Neural crest cell (in vitro differentiated cells): ENCODE results near the gene SLC6A12. TPM values are rescaled to one million over a fixed set of nuclear protein-coding genes. Genes with fewer than 3 reads are reported as not detected.

Experiments used
- DNase-seq: peaks from one replicate; pipeline ENCODE4 v3.0.0; 2021; ENCODE audit warnings: low read depth, mixed read lengths, low spot score
- H3K27ac Mint-ChIP-seq: one replicate; pipeline ENCODE4 v1.8.0; 2021; ENCODE audit warnings: mild to moderate bottlenecking, mixed read lengths; ENCODE audit not compliant: unreplicated experiment
- H3K27me3 Mint-ChIP-seq: 2 replicates; pipeline ENCODE4 v1.8.0; 2021; ENCODE audit warnings: low read depth, mild to moderate bottlenecking, mixed read lengths
- H3K36me3 Mint-ChIP-seq: 2 replicates; pipeline ENCODE4 v1.8.0; 2021; ENCODE audit warnings: low read depth, mild to moderate bottlenecking, mixed read lengths
- H3K4me1 Mint-ChIP-seq: 2 replicates; pipeline ENCODE4 v1.8.0; 2021; ENCODE audit warnings: mixed read lengths
- H3K4me3 Mint-ChIP-seq: one replicate; pipeline ENCODE4 v1.8.0; 2021; ENCODE audit warnings: mild to moderate bottlenecking, mixed read lengths
- H3K9me3 Mint-ChIP-seq: 2 replicates; pipeline ENCODE4 v1.8.0; 2021; ENCODE audit warnings: mixed read lengths
- CTCF ChIP-seq: fragments of 200-600 bp; sonication (generic); conservative IDR thresholded peaks from 2 replicates; pipeline ENCODE4 v1.5.0; 2021; ENCODE audit warnings: antibody characterized with exemption, mild to moderate bottlenecking
- total RNA-seq: library from RNA; stranded (reverse); gene quantifications from 2 replicates; pipeline ENCODE4 v1.2.1, GENCODE V29; 2021

SLC6A12 gene
- total RNA-seq, 1 donor from 2014 or later, result 0.47 TPM

DNA sequence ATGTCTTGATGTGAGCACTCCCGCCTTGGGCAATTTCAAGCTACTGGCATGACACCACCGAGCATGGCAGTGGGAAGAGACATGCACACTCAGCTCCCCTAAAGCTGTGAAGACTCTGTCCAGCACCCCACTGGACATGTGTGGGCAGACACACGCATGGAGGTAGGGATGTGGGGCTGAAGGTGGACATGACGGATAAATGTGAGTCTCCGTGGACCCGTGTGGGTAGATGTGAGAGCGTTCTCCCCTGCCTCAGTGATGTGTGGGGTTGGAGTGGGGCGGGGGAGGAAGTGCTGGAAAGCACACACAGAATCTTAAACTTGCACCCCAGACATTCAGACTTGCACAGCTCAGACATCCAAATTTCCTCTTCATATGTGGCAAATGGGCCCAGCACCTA, 12.6 kb downstream of the SLC6A12 start:
- no peak for DNase-seq
- no peaks in the 10 kb centered on the region for H3K36me3 Mint-ChIP-seq
- H3K4me1 Mint-ChIP-seq, result peaks cover 9% of the 10 kb centered on the region
- no peak overlapping the region for H3K4me3 Mint-ChIP-seq
- no peaks in the 10 kb centered on the region for H3K9me3 Mint-ChIP-seq
- H3K27me3 Mint-ChIP-seq, result peaks cover 66% of the 10 kb centered on the region
- H3K27ac Mint-ChIP-seq, result no peak overlapping the region
- no peak for TF ChIP-seq CTCF

DNA sequence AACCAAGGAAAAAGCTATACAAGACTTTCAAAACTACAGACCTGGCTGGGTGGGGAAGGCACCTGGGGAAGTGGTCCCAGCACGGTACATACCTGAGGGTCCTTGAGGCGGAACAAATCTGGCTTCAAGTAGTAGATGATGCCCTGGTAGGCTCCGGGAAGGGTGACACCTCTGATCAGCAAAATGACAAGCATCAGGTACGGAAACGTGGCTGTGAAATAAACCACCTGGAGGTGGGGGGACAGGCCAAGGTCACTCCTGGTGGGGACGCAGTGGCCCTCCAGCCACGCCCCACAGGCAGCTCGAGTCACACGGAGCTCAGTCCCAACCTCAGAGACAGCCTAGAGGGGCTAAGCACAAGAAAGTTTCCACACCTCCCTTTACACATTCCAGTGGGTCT, 15.3 kb downstream of the SLC6A12 start:
- no peak for TF ChIP-seq CTCF
- peaks cover 52% of the 10 kb centered on the region for H3K27me3 Mint-ChIP-seq
- no peaks in the 10 kb centered on the region for H3K36me3 Mint-ChIP-seq
- H3K27ac Mint-ChIP-seq, result no peak overlapping the region
- H3K4me3 Mint-ChIP-seq, result no peak overlapping the region
- H3K4me1 Mint-ChIP-seq, result peaks cover 6% of the 10 kb centered on the region
- DNase-seq, result no peak
- no peaks in the 10 kb centered on the region for H3K9me3 Mint-ChIP-seq

GRCh38 chr12:197911-198695, 15.9 kb downstream of the SLC6A12 start:
- Mint-ChIP-seq H3K4me3 (no peak overlapping the region), H3K36me3 (no peaks in the 10 kb centered on the region), H3K27me3 (peaks cover 51% of the 10 kb centered on the region), H3K27ac (no peak overlapping the region), H3K9me3 (no peaks in the 10 kb centered on the region), H3K4me1 (peaks cover 7% of the 10 kb centered on the region)
- no peak for DNase-seq
- no peak for TF ChIP-seq CTCF

- Mint-ChIP-seq H3K27ac (no peak overlapping the region), H3K36me3 (no peaks in the 10 kb centered on the region), H3K27me3 (peaks cover 47% of the 10 kb centered on the region), H3K9me3 (no peaks in the 10 kb centered on the region), H3K4me3 (no peak overlapping the region), H3K4me1 (peaks cover 14% of the 10 kb centered on the region)
- no peak for TF ChIP-seq CTCF
- no peak for DNase-seq
These were observed 16.6 kb downstream of the SLC6A12 start for GRCh38 chr12:197347-197746.

- H3K27ac Mint-ChIP-seq, result no peak overlapping the region
- DNase-seq, result no peak
- H3K27me3 Mint-ChIP-seq, result peaks cover 41% of the 10 kb centered on the region
- H3K36me3 Mint-ChIP-seq, result no peaks in the 10 kb centered on the region
- peaks cover 16% of the 10 kb centered on the region for H3K4me1 Mint-ChIP-seq
- TF ChIP-seq CTCF, result no peak
- H3K9me3 Mint-ChIP-seq, result no peaks in the 10 kb centered on the region
- H3K4me3 Mint-ChIP-seq, result no peak overlapping the region
These were observed 17.5 kb downstream of the SLC6A12 start for GRCh38 chr12:196436-196835.
